ENCODE measurements around the gene CERS3.
"Not testable (repeated sequence)": the region's sequence is repeated elsewhere in the genome, so short reads cannot be mapped to it uniquely, and the experiment has no call there.

CERS3 gene

DNA sequence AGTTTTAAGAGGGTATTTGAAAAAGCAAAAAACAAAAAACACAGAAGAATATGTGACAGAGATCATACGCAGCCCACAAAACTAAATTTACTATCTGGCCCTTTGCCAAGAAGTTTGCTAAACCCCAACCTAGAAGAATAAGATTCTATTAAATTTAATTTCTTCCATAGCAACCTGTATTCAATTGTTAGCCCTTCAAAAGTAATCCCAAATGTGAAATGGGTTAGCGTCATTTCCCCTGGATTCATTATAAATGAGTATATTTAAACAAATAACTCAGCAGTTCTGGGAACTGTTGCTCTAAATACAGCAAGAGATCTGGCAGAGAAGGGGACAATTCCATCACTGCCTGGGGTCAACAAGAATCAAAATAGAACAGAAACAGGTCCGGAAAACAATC is 56.8 kb downstream of the CERS3 start:
- no peaks in the 10 kb centered on the region for H3K36me3 ChIP-seq (ENCODE audit: control insufficient read depth in 2 of 2, insufficient read depth in 2 of 2, low read length in 2 of 2)
- no peaks in the 10 kb centered on the region for H3K27me3 ChIP-seq (ENCODE audit: control insufficient read depth in 2 of 2, insufficient read depth in 2 of 2, low read length in 2 of 2)
- H3K9me3 ChIP-seq (ENCODE audit: control insufficient read depth in 2 of 2, low read length in 2 of 2), result no peaks in the 10 kb centered on the region
- H3K4me3 ChIP-seq (ENCODE audit: low read length in 2 of 2), result no peak overlapping the region
- no peak overlapping the region for H3K27ac ChIP-seq (ENCODE audit: low read depth in 2 of 2, low read length in 2 of 2)
- H3K4me1 ChIP-seq (ENCODE audit: control insufficient read depth in 2 of 2, insufficient read depth in 2 of 2, low read length in 2 of 2), result no peaks in the 10 kb centered on the region
- H3K9ac ChIP-seq (ENCODE audit: low read depth in 1 of 2, low read length in 2 of 2), result no peak overlapping the region

DNA sequence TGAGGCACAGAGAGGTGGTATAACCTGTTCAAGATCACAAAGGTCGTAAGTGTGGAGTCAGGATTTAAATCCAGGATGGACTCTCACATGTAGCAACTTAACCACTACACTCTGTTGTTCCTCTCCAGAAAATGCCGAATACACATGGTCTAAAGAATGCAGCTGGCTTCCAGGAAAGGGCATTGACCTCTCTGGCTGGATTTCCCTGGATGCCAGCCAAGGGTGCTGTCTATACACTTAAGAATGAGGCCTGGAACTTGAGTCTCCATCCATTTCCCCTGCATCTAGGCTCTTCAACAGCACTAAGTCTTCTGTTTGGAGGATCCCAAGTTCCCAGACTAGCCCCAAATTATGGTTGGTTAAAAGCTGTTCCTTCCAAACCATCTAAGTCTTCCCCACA is 60.5 kb downstream of the CERS3 start:
- no peaks in the 10 kb centered on the region for H3K9me3 ChIP-seq (ENCODE audit: control insufficient read depth in 2 of 2, low read length in 2 of 2)
- no peaks in the 10 kb centered on the region for H3K27me3 ChIP-seq (ENCODE audit: control insufficient read depth in 2 of 2, insufficient read depth in 2 of 2, low read length in 2 of 2)
- no peak overlapping the region for H3K4me3 ChIP-seq (ENCODE audit: low read length in 2 of 2)
- H3K4me1 ChIP-seq (ENCODE audit: control insufficient read depth in 2 of 2, insufficient read depth in 2 of 2, low read length in 2 of 2), result no peaks in the 10 kb centered on the region
- H3K9ac ChIP-seq (ENCODE audit: low read depth in 1 of 2, low read length in 2 of 2), result no peak overlapping the region
- H3K27ac ChIP-seq (ENCODE audit: low read depth in 2 of 2, low read length in 2 of 2), result no peak overlapping the region
- H3K36me3 ChIP-seq (ENCODE audit: control insufficient read depth in 2 of 2, insufficient read depth in 2 of 2, low read length in 2 of 2), result no peaks in the 10 kb centered on the region

DNA sequence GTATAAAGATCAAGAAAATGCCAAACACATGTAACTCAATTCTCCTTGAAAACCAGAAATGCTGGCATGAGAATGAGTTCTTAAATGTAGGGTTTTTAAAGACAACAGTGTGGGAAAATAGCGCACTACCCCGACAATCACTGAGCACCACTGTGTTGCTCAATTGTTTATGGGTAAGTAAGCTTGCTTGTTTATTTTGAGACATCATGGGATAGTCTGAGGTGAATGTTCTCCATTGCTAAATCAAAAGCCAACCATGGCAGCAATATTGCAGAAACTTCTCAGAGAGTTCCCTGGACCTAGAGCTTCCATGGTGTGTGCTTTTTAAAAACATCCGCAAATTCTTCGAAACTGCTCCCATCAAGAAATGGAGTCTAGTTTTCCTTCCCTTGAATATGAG is 62.7 kb downstream of the CERS3 start:
- Histone ChIP-seq H3K27me3 (ENCODE audit: control insufficient read depth in 2 of 2, insufficient read depth in 2 of 2, low read length in 2 of 2) (no peaks in the 10 kb centered on the region), H3K9me3 (ENCODE audit: control insufficient read depth in 2 of 2, low read length in 2 of 2) (no peaks in the 10 kb centered on the region), H3K9ac (ENCODE audit: low read depth in 1 of 2, low read length in 2 of 2) (no peak overlapping the region), H3K27ac (ENCODE audit: low read depth in 2 of 2, low read length in 2 of 2) (no peak overlapping the region), H3K36me3 (ENCODE audit: control insufficient read depth in 2 of 2, insufficient read depth in 2 of 2, low read length in 2 of 2) (no peaks in the 10 kb centered on the region), H3K4me1 (ENCODE audit: control insufficient read depth in 2 of 2, insufficient read depth in 2 of 2, low read length in 2 of 2) (no peaks in the 10 kb centered on the region), H3K4me3 (ENCODE audit: low read length in 2 of 2) (no peak overlapping the region)

DNA sequence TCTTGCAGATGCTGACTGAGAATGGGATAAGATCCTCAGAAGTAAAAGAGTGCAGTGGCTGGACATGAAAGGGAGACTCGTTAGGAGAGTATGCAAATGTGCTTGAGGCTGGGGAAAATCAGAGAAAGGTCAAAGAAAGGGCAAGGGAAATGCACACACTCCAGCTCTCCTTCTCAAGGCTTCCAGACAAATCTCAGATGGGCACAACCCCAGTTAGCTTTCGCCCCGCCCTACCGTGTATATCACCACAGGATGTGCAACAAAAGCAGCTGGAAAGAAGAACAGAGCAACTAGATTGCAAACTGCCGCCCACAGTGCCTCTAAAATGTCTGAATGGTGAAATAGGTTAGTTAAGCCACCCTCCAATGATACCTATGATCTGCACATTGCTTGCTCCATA is 63.9 kb downstream of the CERS3 start:
- Histone ChIP-seq H3K27ac (ENCODE audit: low read depth in 2 of 2, low read length in 2 of 2) (no peak overlapping the region), H3K9me3 (ENCODE audit: control insufficient read depth in 2 of 2, low read length in 2 of 2) (no peaks in the 10 kb centered on the region), H3K4me1 (ENCODE audit: control insufficient read depth in 2 of 2, insufficient read depth in 2 of 2, low read length in 2 of 2) (no peaks in the 10 kb centered on the region), H3K27me3 (ENCODE audit: control insufficient read depth in 2 of 2, insufficient read depth in 2 of 2, low read length in 2 of 2) (no peaks in the 10 kb centered on the region), H3K4me3 (ENCODE audit: low read length in 2 of 2) (no peak overlapping the region), H3K36me3 (ENCODE audit: control insufficient read depth in 2 of 2, insufficient read depth in 2 of 2, low read length in 2 of 2) (no peaks in the 10 kb centered on the region), H3K9ac (ENCODE audit: low read depth in 1 of 2, low read length in 2 of 2) (no peak overlapping the region)

DNA sequence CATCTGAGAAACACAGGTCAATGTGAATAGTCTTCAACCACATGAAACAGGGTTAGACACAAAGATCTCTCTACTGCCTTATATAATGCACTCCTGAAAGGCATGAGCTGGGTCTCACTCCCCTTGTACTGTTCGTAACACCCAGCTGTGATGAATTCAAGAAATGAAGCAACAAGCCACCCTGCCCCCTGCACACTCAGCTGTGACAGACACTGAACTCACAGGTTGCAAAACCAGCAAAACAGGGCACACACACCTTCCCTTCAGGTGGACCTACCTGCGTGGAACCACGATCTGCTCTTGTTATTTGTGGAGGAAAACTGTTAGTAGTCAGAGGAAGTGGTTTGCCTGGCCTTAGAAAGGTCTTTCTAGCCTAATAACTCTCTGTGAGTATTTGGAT is 64.5 kb downstream of the CERS3 start:
- no peaks in the 10 kb centered on the region for H3K27me3 ChIP-seq (ENCODE audit: control insufficient read depth in 2 of 2, insufficient read depth in 2 of 2, low read length in 2 of 2)
- H3K9ac ChIP-seq (ENCODE audit: low read depth in 1 of 2, low read length in 2 of 2), result no peak overlapping the region
- H3K9me3 ChIP-seq (ENCODE audit: control insufficient read depth in 2 of 2, low read length in 2 of 2), result no peaks in the 10 kb centered on the region
- no peaks in the 10 kb centered on the region for H3K4me1 ChIP-seq (ENCODE audit: control insufficient read depth in 2 of 2, insufficient read depth in 2 of 2, low read length in 2 of 2)
- H3K36me3 ChIP-seq (ENCODE audit: control insufficient read depth in 2 of 2, insufficient read depth in 2 of 2, low read length in 2 of 2), result no peaks in the 10 kb centered on the region
- no peak overlapping the region for H3K4me3 ChIP-seq (ENCODE audit: low read length in 2 of 2)
- no peak overlapping the region for H3K27ac ChIP-seq (ENCODE audit: low read depth in 2 of 2, low read length in 2 of 2)

DNA sequence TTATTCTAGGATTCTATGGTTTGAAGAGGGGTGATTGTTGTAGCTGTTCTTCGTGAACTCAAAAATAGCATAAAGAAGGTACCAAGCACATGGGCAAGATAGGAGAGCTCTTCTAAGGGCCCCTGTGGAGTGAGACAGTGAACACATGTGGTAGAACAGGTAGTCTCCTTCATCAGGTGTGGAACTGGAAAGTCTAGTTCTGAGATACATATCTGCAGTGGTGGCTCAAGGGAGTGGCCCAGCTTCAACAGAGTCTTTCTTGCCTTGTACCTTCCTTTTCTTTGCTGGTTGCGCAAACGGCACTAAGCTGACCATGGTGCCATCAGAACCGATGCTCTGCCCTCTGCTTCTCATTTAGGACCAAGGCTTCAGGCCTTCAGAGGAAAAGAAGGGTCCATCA is 65.2 kb downstream of the CERS3 start:
- Histone ChIP-seq H3K9ac (ENCODE audit: low read depth in 1 of 2, low read length in 2 of 2) (no peak overlapping the region), H3K4me3 (ENCODE audit: low read length in 2 of 2) (no peak overlapping the region), H3K36me3 (ENCODE audit: control insufficient read depth in 2 of 2, insufficient read depth in 2 of 2, low read length in 2 of 2) (no peaks in the 10 kb centered on the region), H3K9me3 (ENCODE audit: control insufficient read depth in 2 of 2, low read length in 2 of 2) (no peaks in the 10 kb centered on the region), H3K27ac (ENCODE audit: low read depth in 2 of 2, low read length in 2 of 2) (no peak overlapping the region), H3K4me1 (ENCODE audit: control insufficient read depth in 2 of 2, insufficient read depth in 2 of 2, low read length in 2 of 2) (no peaks in the 10 kb centered on the region), H3K27me3 (ENCODE audit: control insufficient read depth in 2 of 2, insufficient read depth in 2 of 2, low read length in 2 of 2) (no peaks in the 10 kb centered on the region)

DNA sequence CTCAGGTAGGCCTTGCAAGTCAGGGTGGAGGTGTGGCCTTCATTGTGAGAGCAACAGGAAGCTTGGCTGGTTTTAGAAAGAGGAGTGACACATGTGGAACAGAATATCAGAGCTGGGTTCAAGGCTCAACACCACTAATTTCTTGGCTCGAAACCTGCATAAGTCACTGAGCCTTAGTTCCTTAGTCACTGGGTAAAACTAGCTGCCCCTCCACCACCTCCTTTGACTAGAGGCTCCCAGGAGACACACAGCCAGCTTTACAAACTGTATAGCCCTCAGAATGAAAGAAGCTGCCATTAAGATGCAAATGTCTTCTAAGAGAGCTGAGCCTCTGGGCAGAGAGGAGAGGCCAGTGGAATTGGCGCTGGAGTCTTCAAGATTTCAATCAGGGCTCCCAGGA is 67.7 kb downstream of the CERS3 start:
- H3K4me3 ChIP-seq (ENCODE audit: low read length in 2 of 2), result no peak overlapping the region

DNA sequence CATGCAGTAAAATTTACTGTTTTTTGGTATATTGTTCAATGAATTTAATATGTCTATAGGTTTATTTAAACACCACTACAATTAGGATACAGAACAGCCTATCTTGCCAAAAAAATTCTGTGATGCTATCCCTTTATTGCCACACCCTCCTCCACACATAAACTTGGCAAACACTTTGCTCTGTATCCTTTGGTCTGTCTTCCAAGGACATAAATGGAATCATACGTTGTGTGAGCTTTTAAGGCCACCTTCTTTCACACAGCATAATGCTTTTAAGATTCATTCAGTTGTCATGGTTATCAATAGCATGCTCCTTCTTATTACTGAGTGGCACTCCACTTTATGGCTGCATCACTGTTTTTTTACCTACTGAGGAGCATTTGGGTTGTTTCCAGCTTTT is 71.5 kb downstream of the CERS3 start:
- Histone ChIP-seq H3K4me3 (ENCODE audit: low read length in 2 of 2) (no peak overlapping the region), H3K27ac (ENCODE audit: low read depth in 2 of 2, low read length in 2 of 2) (no peak overlapping the region), H3K27me3 (ENCODE audit: control insufficient read depth in 2 of 2, insufficient read depth in 2 of 2, low read length in 2 of 2) (no peaks in the 10 kb centered on the region), H3K4me1 (ENCODE audit: control insufficient read depth in 2 of 2, insufficient read depth in 2 of 2, low read length in 2 of 2) (no peaks in the 10 kb centered on the region), H3K9me3 (ENCODE audit: control insufficient read depth in 2 of 2, low read length in 2 of 2) (no peaks in the 10 kb centered on the region), H3K9ac (ENCODE audit: low read depth in 1 of 2, low read length in 2 of 2) (no peak overlapping the region), H3K36me3 (ENCODE audit: control insufficient read depth in 2 of 2, insufficient read depth in 2 of 2, low read length in 2 of 2) (no peaks in the 10 kb centered on the region)

More for the DNA sequence above, 67.7 kb downstream of the CERS3 start:
- Histone ChIP-seq H3K36me3 (ENCODE audit: control insufficient read depth in 2 of 2, insufficient read depth in 2 of 2, low read length in 2 of 2) (no peaks in the 10 kb centered on the region), H3K27me3 (ENCODE audit: control insufficient read depth in 2 of 2, insufficient read depth in 2 of 2, low read length in 2 of 2) (no peaks in the 10 kb centered on the region), H3K4me1 (ENCODE audit: control insufficient read depth in 2 of 2, insufficient read depth in 2 of 2, low read length in 2 of 2) (no peaks in the 10 kb centered on the region), H3K9ac (ENCODE audit: low read depth in 1 of 2, low read length in 2 of 2) (no peak overlapping the region), H3K9me3 (ENCODE audit: control insufficient read depth in 2 of 2, low read length in 2 of 2) (no peaks in the 10 kb centered on the region), H3K27ac (ENCODE audit: low read depth in 2 of 2, low read length in 2 of 2) (no peak overlapping the region)

DNA sequence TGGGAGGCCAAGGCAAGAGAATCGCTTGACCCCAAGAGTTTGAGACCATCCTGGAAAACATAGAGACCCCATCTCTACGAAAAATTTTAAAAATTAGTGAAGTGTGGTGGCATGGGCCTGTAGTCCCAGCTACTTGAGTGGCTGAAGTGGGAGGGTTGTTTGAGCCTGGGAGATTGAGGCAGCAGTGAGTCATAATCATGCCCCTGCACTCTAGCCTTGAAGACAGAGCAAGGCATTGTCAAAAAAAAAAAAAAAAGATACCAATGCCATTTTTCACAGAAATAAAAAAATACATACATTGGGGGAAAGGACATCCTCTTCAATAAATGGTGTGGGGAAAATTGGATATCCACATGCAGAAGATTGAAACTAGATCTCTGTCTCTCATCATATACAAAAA is 74.6 kb downstream of the CERS3 start:
- Histone ChIP-seq H3K9ac (ENCODE audit: low read depth in 1 of 2, low read length in 2 of 2) (no peak overlapping the region), H3K4me1 (ENCODE audit: control insufficient read depth in 2 of 2, insufficient read depth in 2 of 2, low read length in 2 of 2) (no peaks in the 10 kb centered on the region), H3K27ac (ENCODE audit: low read depth in 2 of 2, low read length in 2 of 2) (no peak overlapping the region), H3K27me3 (ENCODE audit: control insufficient read depth in 2 of 2, insufficient read depth in 2 of 2, low read length in 2 of 2) (no peaks in the 10 kb centered on the region), H3K9me3 (ENCODE audit: control insufficient read depth in 2 of 2, low read length in 2 of 2) (no peaks in the 10 kb centered on the region), H3K36me3 (ENCODE audit: control insufficient read depth in 2 of 2, insufficient read depth in 2 of 2, low read length in 2 of 2) (no peaks in the 10 kb centered on the region), H3K4me3 (ENCODE audit: low read length in 2 of 2) (no peak overlapping the region)

DNA sequence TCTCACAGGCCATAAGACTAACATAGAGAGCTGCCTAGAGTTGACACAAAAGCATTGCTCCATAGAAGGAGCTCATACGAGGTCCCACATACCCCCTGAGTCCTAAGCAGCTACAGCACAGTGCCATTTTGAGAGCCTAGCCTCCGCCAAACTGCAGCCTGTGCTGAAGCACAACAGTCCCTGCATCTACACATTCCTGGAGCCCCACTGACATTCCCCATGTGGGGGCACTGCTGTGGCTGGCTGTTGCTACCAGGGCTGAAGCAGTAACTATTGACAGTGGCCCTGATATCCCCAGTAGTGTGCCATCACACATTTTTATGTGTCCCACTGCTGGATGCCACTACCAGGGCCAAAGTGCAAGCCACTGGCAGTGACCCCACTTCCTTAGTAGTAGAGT is 80.3 kb downstream of the CERS3 start:
- no peak overlapping the region for H3K4me3 ChIP-seq (ENCODE audit: low read length in 2 of 2)
- no peak overlapping the region for H3K9ac ChIP-seq (ENCODE audit: low read depth in 1 of 2, low read length in 2 of 2)
- H3K4me1 ChIP-seq (ENCODE audit: control insufficient read depth in 2 of 2, insufficient read depth in 2 of 2, low read length in 2 of 2), result no peaks in the 10 kb centered on the region
- no peaks in the 10 kb centered on the region for H3K36me3 ChIP-seq (ENCODE audit: control insufficient read depth in 2 of 2, insufficient read depth in 2 of 2, low read length in 2 of 2)
- no peaks in the 10 kb centered on the region for H3K27me3 ChIP-seq (ENCODE audit: control insufficient read depth in 2 of 2, insufficient read depth in 2 of 2, low read length in 2 of 2)
- H3K9me3 ChIP-seq (ENCODE audit: control insufficient read depth in 2 of 2, low read length in 2 of 2), result no peaks in the 10 kb centered on the region
- no peak overlapping the region for H3K27ac ChIP-seq (ENCODE audit: low read depth in 2 of 2, low read length in 2 of 2)

DNA sequence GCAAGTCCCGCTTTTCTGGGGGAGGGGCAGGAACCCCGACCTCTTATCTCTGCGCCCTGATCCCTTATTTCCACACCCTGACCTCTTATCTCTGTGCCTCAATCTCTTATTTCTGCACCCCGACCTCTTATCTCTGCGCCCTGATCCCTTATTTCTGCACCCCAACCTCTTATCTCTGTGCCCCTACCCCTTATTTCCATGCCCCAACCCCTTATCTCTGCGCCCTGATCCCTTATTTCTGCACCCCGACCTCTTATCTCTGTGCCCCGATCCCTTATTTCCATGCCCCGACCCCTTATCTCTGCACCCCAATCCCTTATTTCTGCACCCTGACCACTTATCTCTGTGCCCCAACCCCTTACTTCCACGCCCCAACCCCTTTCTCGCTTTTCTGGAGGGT is 87.7 kb downstream of the CERS3 start:
- not testable (repeated sequence) for H3K4me1 ChIP-seq (ENCODE audit: control insufficient read depth in 2 of 2, insufficient read depth in 2 of 2, low read length in 2 of 2); H3K36me3 ChIP-seq (ENCODE audit: control insufficient read depth in 2 of 2, insufficient read depth in 2 of 2, low read length in 2 of 2); H3K4me3 ChIP-seq (ENCODE audit: low read length in 2 of 2); H3K9ac ChIP-seq (ENCODE audit: low read depth in 1 of 2, low read length in 2 of 2); H3K27ac ChIP-seq (ENCODE audit: low read depth in 2 of 2, low read length in 2 of 2); H3K9me3 ChIP-seq (ENCODE audit: control insufficient read depth in 2 of 2, low read length in 2 of 2); H3K27me3 ChIP-seq (ENCODE audit: control insufficient read depth in 2 of 2, insufficient read depth in 2 of 2, low read length in 2 of 2)

All from mucosa of rectum (tissue), 2 donors.